Natural killer cell (primary cell): ENCODE measurements around the gene EXOSC7. TPM values are rescaled to one million over a fixed set of nuclear protein-coding genes. Genes with fewer than 3 reads are reported as not detected.

Source experiments
- ATAC-seq, 3 donors: fragments of 150-1000 bp in 2 of 3; fragments of 200-7000 bp in 1 of 3; cut with Tn5 transposase; 1 replicate in 1 of 3; 2 replicates in 2 of 3; pipeline ENCODE4 v1.10.0; 2021; ENCODE audit warnings: mild to moderate bottlenecking in 2 of 3, moderate library complexity in 2 of 3
- DNase-seq, 2 donors: peaks; one replicate each; pipeline versions ENCODE4 v3.0.0 to v3.0.0-alpha.2; 2013 to 2021; ENCODE audit warnings: mixed read lengths in 1 of 2
- H3K27ac ChIP-seq: one replicate; pipeline ENCODE4 v1.5.1; 2013; ENCODE audit warnings: mild to moderate bottlenecking, low read length
- H3K27me3 ChIP-seq: one replicate; pipeline ENCODE4 v1.6.1; 2013; ENCODE audit warnings: low read length; ENCODE audit not compliant: control insufficient read depth, insufficient read depth
- H3K36me3 ChIP-seq: one replicate; pipeline ENCODE4 v1.6.1; 2013; ENCODE audit warnings: low read length; ENCODE audit not compliant: control insufficient read depth, insufficient read depth
- H3K4me1 ChIP-seq: one replicate; pipeline ENCODE4 v1.6.1; 2013; ENCODE audit warnings: low read length; ENCODE audit not compliant: control insufficient read depth, insufficient read depth
- H3K4me3 ChIP-seq: one replicate; pipeline ENCODE4 v1.5.1; 2013; ENCODE audit warnings: low read length
- H3K9me3 ChIP-seq: one replicate; pipeline ENCODE4 v1.6.1; 2013; ENCODE audit warnings: low read length; ENCODE audit not compliant: control insufficient read depth, insufficient read depth
- H3K27ac Mint-ChIP-seq, 2 donors: one replicate each; pipeline ENCODE4 v1.8.0; 2022; ENCODE audit warnings: mild to moderate bottlenecking in 2 of 2, mixed read lengths in 2 of 2, moderate library complexity in 1 of 2
- H3K27me3 Mint-ChIP-seq, 2 donors: one replicate each; pipeline ENCODE4 v1.8.0; 2022; ENCODE audit warnings: low read depth in 2 of 2, mixed read lengths in 2 of 2
- H3K36me3 Mint-ChIP-seq: one replicate; pipeline ENCODE4 v1.8.0; 2022; ENCODE audit warnings: mixed read lengths
- H3K4me1 Mint-ChIP-seq, 2 donors: one replicate each; pipeline ENCODE4 v1.8.0; 2022; ENCODE audit warnings: mixed read lengths in 2 of 2
- H3K4me3 Mint-ChIP-seq: one replicate; pipeline ENCODE4 v1.8.0; 2022; ENCODE audit warnings: mild to moderate bottlenecking, moderate library complexity, mixed read lengths
- H3K9me3 Mint-ChIP-seq, 2 donors: one replicate each; pipeline ENCODE4 v1.8.0; 2022; ENCODE audit warnings: mixed read lengths in 2 of 2
- CTCF ChIP-seq: fragments of 200-600 bp; IDR thresholded peaks from one replicate; pipeline ENCODE4 v1.8.0; 2022; ENCODE audit warnings: antibody characterized with exemption
- WGBS: methylation state at CpG from one replicate; pipeline ENCODE4 v1.1.7; 2013; ENCODE audit warnings: missing lambda C conversion rate; ENCODE audit not compliant: insufficient coverage; 5-methylcytosine and 5-hydroxymethylcytosine counted together
- intact Hi-C: fragments of 100-400 bp; cut with micrococcal nuclease; formaldehyde crosslinking; loops from one replicate; pipeline ENCODE4 v1.14.2; 2022
- total RNA-seq, 4 donors: library from RNA; stranded (reverse); fragments of 120-200 nt in 1 of 4; gene quantifications; one replicate each; pipeline versions ENCODE4 v1.2.3 to v1.2.4, GENCODE V29; 2013 to 2022

EXOSC7 gene
- total RNA-seq, 3 donors from 2014 or later (not counting 1 experiment from before 2014, with no cell fraction given) = 32.8 to 46.6 (median 36.0) TPM

- H3K4me1 ChIP-seq = peaks cover 40% of the 10 kb centered on the region
- 19% methylated on average over 3 of the region's 3 CpGs for WGBS
- no peaks in the 10 kb centered on the region for H3K9me3 Mint-ChIP-seq
These were observed 9.2 kb upstream of the EXOSC7 start for GRCh38 chr3:44966795-44967278.

GRCh38 chr3:44968447-44968858, 7.6 kb upstream of the EXOSC7 start:
- DNase-seq (no peak), ATAC-seq (no peak)
- Histone ChIP-seq H3K36me3 (no peaks in the 10 kb centered on the region), H3K27ac (no peak overlapping the region), H3K4me3 (no peak overlapping the region), H3K9me3 (no peaks in the 10 kb centered on the region), H3K27me3 (no peaks in the 10 kb centered on the region), H3K4me1 (peaks cover 39% of the 10 kb centered on the region)
- no peaks in the 10 kb centered on the region for H3K27me3 Mint-ChIP-seq
- intact Hi-C loops = no loop called here
- 87% methylated on average over 5 of the region's 6 CpGs for WGBS
- peak overlapping the region; percentile 77 for H3K4me3 Mint-ChIP-seq
- H3K36me3 Mint-ChIP-seq = no peaks in the 10 kb centered on the region
- H3K9me3 Mint-ChIP-seq = no peaks in the 10 kb centered on the region
- H3K27ac Mint-ChIP-seq = peak overlapping the region; percentile 76 to 90
- no peak for TF ChIP-seq CTCF
- H3K4me1 Mint-ChIP-seq = peaks cover 82 to 86% of the 10 kb centered on the region in 2 donors

More at GRCh38 chr3:44966795-44967278, 9.2 kb upstream of the EXOSC7 start:
- no peaks in the 10 kb centered on the region for H3K27me3 Mint-ChIP-seq
- DNase-seq = no peak
- Histone ChIP-seq H3K36me3 (no peaks in the 10 kb centered on the region), H3K4me3 (no peak overlapping the region), H3K9me3 (no peaks in the 10 kb centered on the region), H3K27me3 (no peaks in the 10 kb centered on the region), H3K27ac (no peak overlapping the region)
- peak; percentile 25 to 55 (median 54) for ATAC-seq
- no peaks in the 10 kb centered on the region for H3K36me3 Mint-ChIP-seq
- H3K27ac Mint-ChIP-seq = peak overlapping the region; percentile 76 to 90
- no peak for TF ChIP-seq CTCF
- intact Hi-C loops = no loop called here
- H3K4me1 Mint-ChIP-seq = peaks cover 95 to 98% of the 10 kb centered on the region in 2 donors
- H3K4me3 Mint-ChIP-seq = peak overlapping the region; percentile 68

- peak overlapping the region; percentile 73 for H3K27ac ChIP-seq
- Mint-ChIP-seq H3K4me1 (peaks cover 77 to 81% of the 10 kb centered on the region in 2 donors), H3K36me3 (no peaks in the 10 kb centered on the region), H3K4me3 (peak overlapping the region; percentile 77), H3K27ac (peak overlapping the region; percentile 76 to 90), H3K27me3 (no peaks in the 10 kb centered on the region), H3K9me3 (no peaks in the 10 kb centered on the region)
- peaks cover 36% of the 10 kb centered on the region for H3K4me1 ChIP-seq
- H3K9me3 ChIP-seq = no peaks in the 10 kb centered on the region
- intact Hi-C loops = no loop called here
- H3K27me3 ChIP-seq = no peaks in the 10 kb centered on the region
- WGBS = 53% methylated on average over 5 of the region's 5 CpGs
- ATAC-seq (peak; percentile 64 to 74 (median 66)), DNase-seq (peak in 1 of 2 donors; percentile 40)
- no peaks in the 10 kb centered on the region for H3K36me3 ChIP-seq
- TF ChIP-seq CTCF = no peak
- no peak overlapping the region for H3K4me3 ChIP-seq
These were observed 6.8 kb upstream of the EXOSC7 start for GRCh38 chr3:44969154-44969827.
